ENCODE results near the gene GMPPA. TPM values are rescaled to one million over a fixed set of nuclear protein-coding genes. Genes with fewer than 3 reads are reported as not detected.

GMPPA gene
- total and polyA plus RNA-seq, 9 of the 15 experiments (the other 6 are each of a cell fraction or from before 2014, with no cell fraction given): 7.0 to 101 (median 66.7) TPM

DNA sequence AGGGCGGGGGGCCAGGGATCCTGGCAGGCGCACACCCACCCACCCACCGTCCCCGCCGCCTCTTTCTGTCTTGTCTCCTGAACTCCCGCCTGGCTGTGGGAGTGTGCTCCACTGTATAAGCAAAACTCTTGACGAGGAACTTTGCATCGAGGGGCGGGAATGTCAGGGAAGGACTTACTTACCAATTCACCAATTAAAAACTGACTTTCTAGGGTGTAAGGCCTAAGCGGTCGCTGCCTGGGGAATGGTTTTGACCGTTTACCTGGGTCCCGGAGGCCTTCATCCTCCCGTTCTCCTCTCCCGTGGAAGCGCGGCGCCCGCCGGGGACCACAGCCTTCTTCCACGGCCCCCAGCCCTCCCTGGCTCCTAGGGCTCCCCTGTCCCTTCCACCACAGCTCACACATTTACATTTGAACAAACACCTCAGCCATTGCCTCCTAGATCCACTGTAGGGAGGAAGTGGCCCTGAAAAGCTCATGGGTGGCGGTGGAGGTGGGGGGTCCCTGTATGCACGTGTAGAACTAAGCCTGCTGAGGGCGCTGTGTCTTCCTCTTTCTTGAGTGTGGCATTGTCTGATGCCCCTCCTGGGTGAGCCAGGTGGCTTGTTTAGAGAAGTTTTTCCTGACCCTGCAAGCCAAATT, 24.5 kb downstream of the GMPPA start:
- peak overlapping the region; percentile 70 to 86 for H3K9ac ChIP-seq (ENCODE audit: insufficient read depth in 1 of 2, low read depth in 2 of 2, low read length in 2 of 2)
- no TSS peak for BruUV-seq (replicated peaks)
- peak overlapping the region; percentile 22; the same call in 1 of the 2 replicates for H3K4me3 ChIP-seq
- 21% methylated on average over 9 of the region's 24 CpGs for WGBS (ENCODE audit: insufficient coverage, low coverage, missing lambda C conversion rate)
- peaks cover under 1% of the 10 kb centered on the region for H3K9me1 ChIP-seq (ENCODE audit: control insufficient read depth, insufficient read depth, low read length)
- peak in 1 of 4 experiments; percentile 54 for DNase-seq (ENCODE audit: extremely low read depth in 1 of 4, low spot score in 3 of 4)
- FAIRE-seq: no peak
- ChIA-PET POLR2A (interaction anchor here (0.5 to 0.9 kb wide), 3 partner anchors 9 to 118 kb away, joined by 3 to 4 read pairs (median 3); no protein-coding TSS in a partner anchor), CTCF (ENCODE audit: low intra/inter-chr PET ratio) (interaction anchor here (0.6 kb wide), 1 partner anchor 28 kb away, joined by 7 read pairs; a partner anchor contains a TSS)
- H3K36me3 ChIP-seq (ENCODE audit: control insufficient read depth, insufficient read depth, low read length): peaks cover 37% of the 10 kb centered on the region; the same call in 2 of the 3 replicates
- no peaks in the 10 kb centered on the region for H3K27me3 ChIP-seq (ENCODE audit: control insufficient read depth in 2 of 2, insufficient read depth in 2 of 2, low read length in 2 of 2)
- H3K9me3 ChIP-seq (replicated peaks; ENCODE audit: control insufficient read depth, insufficient read depth, low read depth, low read length): no peaks in the 10 kb centered on the region
- H4K20me1 ChIP-seq (replicated peaks; ENCODE audit: control insufficient read depth, insufficient read depth, low read length): no peaks in the 10 kb centered on the region
- peak overlapping the region; percentile 89 for H3K27ac ChIP-seq (ENCODE audit: extremely low read depth, low read depth, low read length)
- intact Hi-C loops (cut with micrococcal nuclease): no loop called here
- peak overlapping the region; percentile 69 for H3K4me2 ChIP-seq (ENCODE audit: insufficient read depth, low read length)
- peaks cover 81 to 93% of the 10 kb centered on the region in 2 experiments for H3K4me1 ChIP-seq (replicated peaks in 1 of 2; ENCODE audit: control insufficient read depth in 2 of 2, insufficient read depth in 2 of 2, low read length in 2 of 2)
- ATAC-seq: no peak
- peaks cover 80% of the 10 kb centered on the region for H3K79me2 ChIP-seq (ENCODE audit: control insufficient read depth, insufficient read depth, low read length)
- in situ Hi-C loops (cut with MboI): loop anchor here (10.0 kb wide), 1 partner anchor 48 kb away; no protein-coding TSS in a partner anchor
- H2AFZ ChIP-seq (ENCODE audit: low read depth, low read length): peak overlapping the region; percentile 64
- TF ChIP-seq FOXJ2 (tag; IDR thresholded peaks at IDR 0.05) (no peak), ZFX (CRISPR knock-in tag; IDR thresholded peaks at IDR 0.05) (peak; percentile 48), CAMTA2 (CRISPR knock-in tag; conservative IDR thresholded peaks at IDR 0.05) (0 out of 2 replicates have a peak, but pooled peaks have one; percentile 44), ZBTB7A (IDR thresholded peaks at IDR 0.05; ENCODE audit: borderline replicate concordance, control insufficient read depth, low read depth, low read length) (peak; percentile 18; the same call in 1 of the 2 replicates), TAF7 (tag; IDR thresholded peaks at IDR 0.05) (no peak), SMAD2 (IDR thresholded peaks at IDR 0.05; ENCODE audit: low read depth, low read length) (no peak), BRCA1 (IDR thresholded peaks at IDR 0.05) (no peak), BRCA1 (CRISPR knock-in tag; IDR thresholded peaks at IDR 0.05) (no peak), ZNF740 (CRISPR knock-in tag; IDR thresholded peaks at IDR 0.05) (0 out of 2 replicates have a peak, but pooled peaks have one; percentile 26), ZNF740 (tag; IDR thresholded peaks at IDR 0.05) (no peak), ZNF589 (CRISPR knock-in tag; IDR thresholded peaks at IDR 0.05; ENCODE audit: low read depth) (0 out of 2 replicates have a peak, but pooled peaks have one; percentile 27), E2F3 (CRISPR knock-in tag; IDR thresholded peaks at IDR 0.05) (no peak), KDM2B (CRISPR knock-in tag; IDR thresholded peaks at IDR 0.05) (no peak), NFYB (IDR thresholded peaks at IDR 0.05; ENCODE audit: extremely low read depth, insufficient read length) (no peak), CTCF (IDR thresholded peaks at IDR 0.05 in 2 of 3, conservative IDR thresholded peaks at IDR 0.05 in 1 of 3; ENCODE audit: insufficient read depth in 2 of 3, low read depth in 1 of 3, low read length in 3 of 3) (peak; percentile 28 to 45 (median 35)), TRIM28 (IDR thresholded peaks at IDR 0.05) (no peak), HMGN3 (IDR thresholded peaks at IDR 0.05; ENCODE audit: borderline replicate concordance, extremely low read depth, insufficient read length, low read depth, low read length) (peak; percentile 7), NFRKB (IDR thresholded peaks at IDR 0.05; ENCODE audit: low read depth) (0 out of 2 replicates have a peak, but pooled peaks have one; percentile 33), ERF (CRISPR knock-in tag; IDR thresholded peaks at IDR 0.05) (0 out of 2 replicates have a peak, but pooled peaks have one; percentile 22)
- TF ChIP-seq, protein P1, sequence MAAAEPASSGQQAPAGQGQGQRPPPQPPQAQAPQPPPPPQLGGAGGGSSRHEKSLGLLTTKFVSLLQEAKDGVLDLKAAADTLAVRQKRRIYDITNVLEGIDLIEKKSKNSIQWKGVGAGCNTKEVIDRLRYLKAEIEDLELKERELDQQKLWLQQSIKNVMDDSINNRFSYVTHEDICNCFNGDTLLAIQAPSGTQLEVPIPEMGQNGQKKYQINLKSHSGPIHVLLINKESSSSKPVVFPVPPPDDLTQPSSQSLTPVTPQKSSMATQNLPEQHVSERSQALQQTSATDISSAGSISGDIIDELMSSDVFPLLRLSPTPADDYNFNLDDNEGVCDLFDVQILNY (CRISPR knock-in tag; IDR thresholded peaks at IDR 0.05): no peak

Measured in K562 (cell line).